DND-41 (cell line): ENCODE results near the gene SPSB1.

Experiments used
- ATAC-seq: fragments of 200-7000 bp; cut with Tn5 transposase; 3 replicates; pipeline ENCODE4 v1.9.1; 2021; ENCODE audit warnings: low read depth; ENCODE audit not compliant: insufficient read depth
- DNase-seq: peaks from one replicate; pipeline ENCODE4 v3.0.0-alpha.2; 2020
- H2AFZ ChIP-seq: 2 replicates; pipeline ENCODE4 v1.6.0; 2012; ENCODE audit warnings: low read depth, low read length
- H3K27ac ChIP-seq: 2 replicates; pipeline ENCODE4 v1.5.1; 2012; ENCODE audit warnings: low read length, inconsistent platforms
- H3K27me3 ChIP-seq: fragments of 200-600 bp; sonication (generic); 2 replicates; pipeline ENCODE4 v1.6.0; 2012; ENCODE audit warnings: low read length, mild to moderate bottlenecking, inconsistent platforms; ENCODE audit not compliant: insufficient read depth, poor library complexity
- H3K36me3 ChIP-seq: 2 replicates; pipeline ENCODE4 v1.5.1; 2012; ENCODE audit warnings: low read length, inconsistent platforms; ENCODE audit not compliant: insufficient read depth
- H3K4me1 ChIP-seq: 2 replicates; pipeline ENCODE4 v1.5.1; 2012; ENCODE audit warnings: mild to moderate bottlenecking, low read length; ENCODE audit not compliant: insufficient read depth
- H3K4me2 ChIP-seq: 2 replicates; pipeline ENCODE4 v1.6.0; 2012; ENCODE audit warnings: mild to moderate bottlenecking, moderate library complexity, low read length, inconsistent platforms; ENCODE audit not compliant: insufficient read depth
- H3K4me3 ChIP-seq, 2 experiments: fragments of 200-600 bp in 1 of 2; shearing (Covaris generic) in 1 of 2; 2 replicates each; pipeline ENCODE4 v1.5.1; 2012 to 2016; ENCODE audit warnings: inconsistent platforms in 2 of 2, low read length in 2 of 2, mild to moderate bottlenecking in 2 of 2, low read depth in 1 of 2, moderate library complexity in 1 of 2
- H3K79me2 ChIP-seq: 2 replicates; pipeline ENCODE4 v1.6.0; 2012; ENCODE audit warnings: low read length, inconsistent platforms; ENCODE audit not compliant: insufficient read depth
- H3K9ac ChIP-seq: 2 replicates; pipeline ENCODE4 v1.6.0; 2012; ENCODE audit warnings: low read depth, mild to moderate bottlenecking, inconsistent platforms, low read length, moderate library complexity
- H3K9me3 ChIP-seq: 2 replicates; pipeline ENCODE4 v1.5.1; 2012; ENCODE audit warnings: low read length, moderate library complexity, mild to moderate bottlenecking, inconsistent platforms; ENCODE audit not compliant: insufficient read depth, severe bottlenecking
- H4K20me1 ChIP-seq: 2 replicates; pipeline ENCODE4 v1.6.0; 2012; ENCODE audit warnings: low read length; ENCODE audit not compliant: insufficient read depth
- EZH2 ChIP-seq: IDR thresholded peaks from 3 replicates; pipeline ENCODE4 v1.6.1; 2012; ENCODE audit warnings: borderline replicate concordance, low read depth, mild to moderate bottlenecking, moderate library complexity, low read length, inconsistent platforms; ENCODE audit not compliant: severe bottlenecking
- TF ChIP-seq, protein P1 (sequence below): IDR thresholded peaks from 2 replicates; pipeline ENCODE4 v1.5.1; 2012; ENCODE audit warnings: borderline replicate concordance, low read length, moderate library complexity, mild to moderate bottlenecking; ENCODE audit not compliant: poor library complexity, severe bottlenecking; ENCODE audit errors: extremely low read depth

The SPSB1 gene

DNA sequence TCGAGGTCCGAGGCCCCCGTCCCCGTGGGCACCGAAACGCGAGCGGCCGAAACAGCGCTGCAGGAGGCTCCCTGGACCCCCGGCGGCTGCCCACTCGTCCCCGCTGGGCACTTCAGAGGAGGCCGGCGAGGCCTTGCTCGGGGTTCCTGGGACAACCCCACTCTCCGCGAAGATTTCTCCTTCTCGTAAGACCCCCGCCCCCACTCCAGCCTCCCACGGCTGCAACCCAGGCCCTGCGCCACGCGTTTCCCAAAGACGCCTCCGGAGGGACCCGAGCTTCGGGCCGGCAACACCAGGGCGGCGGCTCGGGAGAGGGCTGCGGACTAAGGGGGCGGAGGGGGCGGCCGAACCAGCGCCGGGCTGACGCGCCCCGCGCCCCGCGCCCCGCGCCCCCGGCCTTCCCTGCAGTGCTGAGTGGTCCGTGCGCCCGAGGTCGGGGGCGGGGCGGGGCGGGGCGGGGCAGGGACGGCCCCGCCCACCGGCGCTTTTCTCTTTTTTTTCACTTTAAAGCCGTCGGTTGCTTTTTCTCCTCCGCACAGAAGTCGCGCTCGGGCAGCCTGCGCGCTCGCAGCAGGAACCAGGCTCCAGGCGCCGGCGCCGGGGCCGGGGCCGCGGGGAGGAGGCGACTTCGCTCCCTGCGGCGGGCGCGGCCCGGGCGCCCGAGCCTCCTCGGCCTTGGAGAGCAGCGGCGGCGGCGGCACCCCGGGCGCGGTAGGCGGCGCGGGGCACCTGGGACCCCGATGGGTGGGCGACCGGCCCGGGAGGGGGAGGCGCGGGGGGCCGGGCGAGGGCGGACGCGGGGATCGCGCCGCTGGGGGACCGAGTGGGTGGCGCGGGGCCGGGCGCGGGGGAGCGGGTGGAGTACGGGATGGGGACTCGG is at the start of gene SPSB1:
TSS of gene SPSB1 (plus strand) at position 534 of the 880 bp plus-strand sequence. CDS start 62,998 bp downstream, outside the sequence.
- H3K4me1 ChIP-seq = peaks cover 59% of the 10 kb centered on the region
- peak within 1 kb of the TSS; percentile 45 to 61 for H3K4me3 ChIP-seq
- no peak for TF ChIP-seq EZH2
- TF ChIP-seq, protein P1, sequence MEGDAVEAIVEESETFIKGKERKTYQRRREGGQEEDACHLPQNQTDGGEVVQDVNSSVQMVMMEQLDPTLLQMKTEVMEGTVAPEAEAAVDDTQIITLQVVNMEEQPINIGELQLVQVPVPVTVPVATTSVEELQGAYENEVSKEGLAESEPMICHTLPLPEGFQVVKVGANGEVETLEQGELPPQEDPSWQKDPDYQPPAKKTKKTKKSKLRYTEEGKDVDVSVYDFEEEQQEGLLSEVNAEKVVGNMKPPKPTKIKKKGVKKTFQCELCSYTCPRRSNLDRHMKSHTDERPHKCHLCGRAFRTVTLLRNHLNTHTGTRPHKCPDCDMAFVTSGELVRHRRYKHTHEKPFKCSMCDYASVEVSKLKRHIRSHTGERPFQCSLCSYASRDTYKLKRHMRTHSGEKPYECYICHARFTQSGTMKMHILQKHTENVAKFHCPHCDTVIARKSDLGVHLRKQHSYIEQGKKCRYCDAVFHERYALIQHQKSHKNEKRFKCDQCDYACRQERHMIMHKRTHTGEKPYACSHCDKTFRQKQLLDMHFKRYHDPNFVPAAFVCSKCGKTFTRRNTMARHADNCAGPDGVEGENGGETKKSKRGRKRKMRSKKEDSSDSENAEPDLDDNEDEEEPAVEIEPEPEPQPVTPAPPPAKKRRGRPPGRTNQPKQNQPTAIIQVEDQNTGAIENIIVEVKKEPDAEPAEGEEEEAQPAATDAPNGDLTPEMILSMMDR = peak; percentile 55
- peaks cover 42% of the 10 kb centered on the region for H4K20me1 ChIP-seq
- H3K4me2 ChIP-seq = peak within 1 kb of the TSS; percentile 75
- H3K9me3 ChIP-seq = no peaks in the 10 kb centered on the region
- ATAC-seq (peak; percentile 64), DNase-seq (peak; percentile 83)
- H3K9ac ChIP-seq = peak within 1 kb of the TSS; percentile 70
- peak within 1 kb of the TSS; percentile 77 for H3K27ac ChIP-seq
- no peak within 1 kb of the TSS for H2AFZ ChIP-seq
- H3K27me3 ChIP-seq = no peaks in the 10 kb centered on the region
- peaks cover 46% of the 10 kb centered on the region for H3K79me2 ChIP-seq
- peaks cover 23% of the 10 kb centered on the region for H3K36me3 ChIP-seq

DNA sequence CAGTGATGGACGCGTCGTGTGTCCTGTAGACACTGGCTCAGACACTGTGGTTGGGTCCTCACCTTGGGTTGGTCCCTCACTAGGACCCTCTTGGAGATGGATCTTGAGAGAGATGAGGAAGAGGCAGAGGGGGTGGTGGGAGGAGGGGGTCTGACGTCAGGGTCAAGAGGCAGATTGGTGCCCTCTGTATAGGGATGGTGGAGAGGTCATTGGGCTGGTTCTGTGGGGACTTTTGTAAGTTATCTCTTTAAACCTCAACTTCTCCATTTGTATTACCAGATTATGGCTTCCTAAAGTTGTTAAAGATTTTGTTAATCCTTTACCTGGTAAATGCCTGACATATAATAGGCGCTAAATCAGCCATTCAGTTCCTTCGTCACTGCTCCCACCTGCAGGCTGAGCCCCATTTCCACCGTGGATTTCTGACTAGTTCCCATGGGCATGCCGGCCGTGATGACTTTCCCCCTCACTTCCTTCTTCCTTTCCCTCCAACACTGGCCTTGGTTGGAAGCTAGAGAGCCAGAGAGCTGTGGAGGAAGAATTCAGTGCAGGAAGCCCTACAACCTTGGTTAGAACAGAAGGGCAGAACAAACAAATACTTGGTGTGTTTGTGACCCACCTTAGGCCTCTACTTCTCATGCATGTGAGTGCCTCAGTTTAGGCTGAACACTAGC is 49.5 kb upstream of the SPSB1 start:
- H3K27me3 ChIP-seq = no peaks in the 10 kb centered on the region
- peak overlapping the region; percentile 47 for H3K9ac ChIP-seq
- no peak overlapping the region; a peak in 1 of 4 replicates for H3K4me3 ChIP-seq
- ATAC-seq (no peak), DNase-seq (no peak)
- H3K27ac ChIP-seq = peak overlapping the region; percentile 98
- no peak overlapping the region for H2AFZ ChIP-seq
- peaks cover 86% of the 10 kb centered on the region for H3K79me2 ChIP-seq
- H3K4me1 ChIP-seq = peaks cover 100% of the 10 kb centered on the region
- no peaks in the 10 kb centered on the region for H4K20me1 ChIP-seq
- peak overlapping the region; percentile 56; the same call in 1 of the 2 replicates for H3K4me2 ChIP-seq
- TF ChIP-seq, protein P1 = no peak
- TF ChIP-seq EZH2 = no peak
- peaks cover 64% of the 10 kb centered on the region for H3K36me3 ChIP-seq
- no peaks in the 10 kb centered on the region for H3K9me3 ChIP-seq

DNA sequence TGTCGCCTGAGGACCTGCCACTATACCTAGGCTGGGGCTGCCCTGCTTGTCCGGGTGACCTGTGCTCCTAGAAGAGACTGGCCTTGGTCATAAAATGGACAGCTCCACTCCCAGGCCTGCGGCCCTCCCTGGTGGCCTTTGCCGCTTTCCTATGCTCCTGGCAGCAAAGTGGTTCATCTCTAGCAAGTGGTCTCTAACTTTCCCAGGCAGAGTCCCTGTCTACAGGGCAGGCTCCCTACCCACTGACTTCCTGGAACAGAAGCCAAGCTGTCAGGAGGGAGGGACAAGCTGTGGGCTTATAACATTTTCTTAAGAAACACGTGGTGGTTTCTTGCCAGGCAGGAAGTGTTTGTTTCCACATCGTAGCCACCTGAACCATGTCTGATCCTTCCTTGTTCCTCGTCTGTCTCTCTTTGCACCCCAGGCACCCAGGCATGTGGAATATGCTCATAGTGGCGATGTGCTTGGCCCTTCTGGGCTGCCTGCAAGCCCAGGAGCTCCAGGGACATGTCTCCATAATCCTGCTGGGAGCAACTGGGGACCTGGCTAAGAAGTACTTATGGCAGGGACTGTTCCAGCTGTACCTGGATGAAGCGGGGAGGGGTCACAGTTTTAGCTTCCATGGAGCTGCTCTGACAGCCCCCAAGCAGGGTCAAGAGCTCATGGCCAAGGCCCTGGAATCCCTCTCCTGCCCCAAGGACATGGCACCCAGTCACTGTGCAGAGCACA is 48.0 kb upstream of the SPSB1 start:
- peak overlapping the region; percentile 98 for H3K27ac ChIP-seq
- H3K4me3 ChIP-seq = peak overlapping the region in 1 of 2 experiments; percentile 44; a peak in 2 of 4 replicates
- peaks cover 4% of the 10 kb centered on the region; the same call in 1 of the 2 replicates for H4K20me1 ChIP-seq
- no peak for TF ChIP-seq EZH2
- TF ChIP-seq, protein P1 = no peak
- DNase-seq = peak; percentile 83
- H3K27me3 ChIP-seq = no peaks in the 10 kb centered on the region
- H2AFZ ChIP-seq = peak overlapping the region; percentile 0; the same call in 1 of the 2 replicates
- peak overlapping the region; percentile 56 for H3K4me2 ChIP-seq
- H3K4me1 ChIP-seq = peaks cover 99% of the 10 kb centered on the region
- peaks cover 92% of the 10 kb centered on the region for H3K79me2 ChIP-seq
- H3K9ac ChIP-seq = peak overlapping the region; percentile 47
- H3K9me3 ChIP-seq = no peaks in the 10 kb centered on the region
- peak; percentile 73 for ATAC-seq
- H3K36me3 ChIP-seq = peaks cover 76% of the 10 kb centered on the region
